K562 (cell line): ENCODE results near the gene TRMT2A. TPM values are rescaled to one million over a fixed set of nuclear protein-coding genes. Genes with fewer than 3 reads are reported as not detected.
A peak's percentile ranks its signal among the peaks of the same experiment; 100 is the strongest.

ENCODE experiments used
- ATF1 ChIP-seq, 2 experiments: fragments of 450-650 bp in 1 of 2; IDR thresholded peaks; 2 replicates each; pipeline ENCODE4 v1.6.1; 2016; ENCODE audit warnings: missing compliant biosample characterization in 1 of 2, missing genetic modification characterization in 1 of 2
- CCNT2 ChIP-seq: IDR thresholded peaks from 2 replicates; pipeline ENCODE4 v1.6.1; 2011; ENCODE audit warnings: borderline replicate concordance, low read depth, mild to moderate bottlenecking, moderate library complexity, mixed read lengths, low read length; ENCODE audit not compliant: insufficient read length; ENCODE audit errors: extremely low read depth
- EP300 ChIP-seq: IDR thresholded peaks from 2 replicates; pipeline ENCODE4 v1.6.1; 2012; ENCODE audit warnings: low read length, improper control_type of control experiment
- FOXK2 ChIP-seq, 2 experiments: fragments of 450-650 bp; IDR thresholded peaks in 1 of 2; conservative IDR thresholded peaks in 1 of 2; 2 replicates each; pipeline ENCODE4 v1.6.1; 2016; ENCODE audit warnings: low read depth in 2 of 2, mild to moderate bottlenecking in 1 of 2
- GATAD2A ChIP-seq: fragments of 450-650 bp; IDR thresholded peaks from 2 replicates; pipeline ENCODE4 v1.6.1; 2017
- HNRNPL ChIP-seq: fragments of 200-400 bp; formaldehyde crosslinking; IDR thresholded peaks from 2 replicates; pipeline ENCODE4 v1.6.1; 2017; ENCODE audit warnings: low read depth, mild to moderate bottlenecking, low read length
- IFI16 ChIP-seq: fragments of 250-450 bp; sonication (Bioruptor Pico); IDR thresholded peaks from 2 replicates; pipeline ENCODE4 v2.1.2; 2022; ENCODE audit warnings: mild to moderate bottlenecking, inconsistent platforms
- MAFF ChIP-seq: IDR thresholded peaks from 2 replicates; pipeline ENCODE4 v1.6.1; 2012; ENCODE audit warnings: low read length, improper control_type of control experiment
- SOX6 ChIP-seq: fragments of 450-650 bp; IDR thresholded peaks from 2 replicates; pipeline ENCODE4 v1.6.1; 2014; ENCODE audit warnings: mild to moderate bottlenecking
- TAF7 ChIP-seq: fragments of 450-650 bp; IDR thresholded peaks from 2 replicates; pipeline ENCODE4 v1.6.1; 2016; ENCODE audit warnings: missing genetic modification characterization, missing compliant biosample characterization
- TEAD1 ChIP-seq, 2 experiments: fragments of 450-650 bp in 1 of 2; sonication (generic) in 1 of 2; formaldehyde crosslinking; IDR thresholded peaks; 2 replicates each; pipeline versions ENCODE4 v1.4.0 to v1.8.0; 2020 to 2022; ENCODE audit warnings: mild to moderate bottlenecking in 2 of 2, missing genetic modification reagents in 1 of 2
- ZFP36 ChIP-seq: fragments of 150-350 bp; IDR thresholded peaks from 2 replicates; pipeline ENCODE4 v1.6.1; 2018; ENCODE audit warnings: low read length, low read depth; ENCODE audit not compliant: partially characterized antibody
- ZKSCAN8 ChIP-seq: fragments of 200-800 bp; sonication (Bioruptor generic); IDR thresholded peaks from 2 replicates; pipeline ENCODE4 v1.6.1; 2016; ENCODE audit warnings: missing genetic modification characterization, missing compliant biosample characterization
- ZNF24 ChIP-seq: fragments of 450-650 bp; IDR thresholded peaks from 2 replicates; pipeline ENCODE4 v1.6.1; 2016
- ZNF263 ChIP-seq: sonication (generic); formaldehyde crosslinking; IDR thresholded peaks from 2 replicates; pipeline ENCODE4 v1.8.0; 2022; ENCODE audit warnings: mild to moderate bottlenecking, missing genetic modification reagents, borderline replicate concordance
- ZNF384 ChIP-seq: IDR thresholded peaks from 2 replicates; pipeline ENCODE4 v1.6.1; 2012; ENCODE audit warnings: low read depth, low read length, improper control_type of control experiment
- ZNF57 ChIP-seq: fragments of 450-650 bp; formaldehyde crosslinking; IDR thresholded peaks from 2 replicates; pipeline ENCODE4 v1.4.0; 2020; ENCODE audit warnings: mild to moderate bottlenecking, moderate library complexity
- polyA plus RNA-seq, 8 experiments: library from polyadenylated mRNA; depleted of rRNA in 4 of 8; stranded (reverse) in 5 of 8; unstranded in 3 of 8; fragments of >200 nt; fragmentation: Nextera tagmentation in 2 of 8; fragmentation: Illumina TruSeq in 1 of 8; extraction: Ambion mirVana in 2 of 8; extraction: Trizol in 1 of 8; gene quantifications; 2 replicates each; pipeline versions ENCODE4 v1.2.1 to v1.2.3, GENCODE V29; 2011 to 2014; ENCODE audit warnings: inconsistent platforms in 1 of 8, missing spikeins in 1 of 8
- total RNA-seq, 7 experiments: library from RNA; depleted of rRNA in 6 of 7; stranded (reverse); fragments of >200 nt in 6 of 7; fragmentation: Illumina TruSeq in 2 of 7; extraction: Trizol in 2 of 7; gene quantifications; 2 replicates each; pipeline versions ENCODE4 v1.2.1 to v1.2.3, GENCODE V29; 2011 to 2021; ENCODE audit warnings: low replicate concordance in 1 of 7
- TF ChIP-seq, protein P1 (sequence below): fragments of 450-650 bp; IDR thresholded peaks from 2 replicates; pipeline ENCODE4 v1.6.1; 2014; ENCODE audit warnings: low read depth, mild to moderate bottlenecking, moderate library complexity, borderline replicate concordance
- TF ChIP-seq, protein P2 (sequence below): fragments of 250-450 bp; sonication (Bioruptor Pico); IDR thresholded peaks from 2 replicates; pipeline ENCODE4 v1.8.0; 2022; ENCODE audit warnings: moderate library complexity, mild to moderate bottlenecking, inconsistent platforms
- TF ChIP-seq, protein P3 (sequence below): fragments of 450-650 bp; formaldehyde crosslinking; IDR thresholded peaks from 2 replicates; pipeline ENCODE4 v1.4.0; 2022; ENCODE audit warnings: mild to moderate bottlenecking, moderate library complexity
- TF ChIP-seq, protein P4 (sequence below): fragments of 450-650 bp; IDR thresholded peaks from 2 replicates; pipeline ENCODE4 v1.7.1; 2018; ENCODE audit warnings: mild to moderate bottlenecking, low read depth; ENCODE audit not compliant: partially characterized antibody

Gene TRMT2A
- total and polyA plus RNA-seq, 9 of the 15 experiments (the other 6 are each of a cell fraction or from before 2014, with no cell fraction given): 1.6 to 265 (median 140) TPM

DNA sequence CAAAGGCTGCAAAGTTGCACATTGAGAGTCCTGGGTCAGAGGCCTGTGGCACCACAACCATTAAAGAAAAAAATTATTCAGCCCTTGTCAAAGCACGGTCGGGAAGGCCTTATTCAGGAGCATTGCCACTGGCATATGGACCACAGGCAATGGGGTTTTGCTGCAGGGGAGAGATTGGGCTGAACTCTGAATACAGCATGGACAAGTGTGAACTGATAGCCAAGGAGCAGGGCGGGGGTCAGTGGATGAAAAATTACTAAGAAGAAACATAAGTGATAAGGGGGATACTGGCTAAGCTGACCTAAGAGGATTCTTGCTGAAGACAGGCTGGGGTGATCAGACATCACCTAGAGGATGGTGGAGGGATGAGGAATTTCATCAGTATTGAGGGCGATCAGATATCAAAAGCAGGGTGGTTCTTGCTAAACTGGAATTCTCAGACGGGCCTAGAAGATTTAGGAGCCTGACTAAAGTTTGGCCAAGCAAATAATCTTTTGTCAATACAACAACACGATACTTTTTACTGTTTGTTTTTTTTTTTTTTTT, 40.3 kb downstream of the TRMT2A start (continued):
- TF ChIP-seq, protein P1, sequence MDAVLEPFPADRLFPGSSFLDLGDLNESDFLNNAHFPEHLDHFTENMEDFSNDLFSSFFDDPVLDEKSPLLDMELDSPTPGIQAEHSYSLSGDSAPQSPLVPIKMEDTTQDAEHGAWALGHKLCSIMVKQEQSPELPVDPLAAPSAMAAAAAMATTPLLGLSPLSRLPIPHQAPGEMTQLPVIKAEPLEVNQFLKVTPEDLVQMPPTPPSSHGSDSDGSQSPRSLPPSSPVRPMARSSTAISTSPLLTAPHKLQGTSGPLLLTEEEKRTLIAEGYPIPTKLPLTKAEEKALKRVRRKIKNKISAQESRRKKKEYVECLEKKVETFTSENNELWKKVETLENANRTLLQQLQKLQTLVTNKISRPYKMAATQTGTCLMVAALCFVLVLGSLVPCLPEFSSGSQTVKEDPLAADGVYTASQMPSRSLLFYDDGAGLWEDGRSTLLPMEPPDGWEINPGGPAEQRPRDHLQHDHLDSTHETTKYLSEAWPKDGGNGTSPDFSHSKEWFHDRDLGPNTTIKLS: no peak
- TF ChIP-seq ZNF263 (CRISPR knock-in tag) (no peak), ATF1 (CRISPR knock-in tag; IDR thresholded peaks at IDR 0.05) (no peak), ATF1 (tag; IDR thresholded peaks at IDR 0.05) (0 out of 2 replicates have a peak, but pooled peaks have one; percentile 27), HNRNPL (peak; percentile 53; the same call in 1 of the 2 replicates), ZNF384 (0 out of 2 replicates have a peak, but pooled peaks have one; percentile 13), FOXK2 (conservative IDR thresholded peaks at IDR 0.05 in 1 of 2, IDR thresholded peaks at IDR 0.05 in 1 of 2; ENCODE audit: low read depth in 2 of 2) (no peak), SOX6 (no peak), MAFF (no peak), ZNF24 (no peak), ZKSCAN8 (CRISPR knock-in tag) (no peak), IFI16 (CRISPR knock-in tag) (peak; percentile 52; the same call in 1 of the 2 replicates), GATAD2A (no peak), ZNF57 (CRISPR knock-in tag) (no peak), EP300 (peak; percentile 61; the same call in 1 of the 2 replicates), ZFP36 (peak; percentile 11), TEAD1 (CRISPR knock-in tag; IDR thresholded peaks at IDR 0.05) (peak in 1 of 2 experiments; percentile 54; a peak in 1 of 4 replicates), CCNT2 (no peak), TAF7 (tag) (peak; percentile 16; the same call in 1 of the 2 replicates)
- TF ChIP-seq, protein P2, sequence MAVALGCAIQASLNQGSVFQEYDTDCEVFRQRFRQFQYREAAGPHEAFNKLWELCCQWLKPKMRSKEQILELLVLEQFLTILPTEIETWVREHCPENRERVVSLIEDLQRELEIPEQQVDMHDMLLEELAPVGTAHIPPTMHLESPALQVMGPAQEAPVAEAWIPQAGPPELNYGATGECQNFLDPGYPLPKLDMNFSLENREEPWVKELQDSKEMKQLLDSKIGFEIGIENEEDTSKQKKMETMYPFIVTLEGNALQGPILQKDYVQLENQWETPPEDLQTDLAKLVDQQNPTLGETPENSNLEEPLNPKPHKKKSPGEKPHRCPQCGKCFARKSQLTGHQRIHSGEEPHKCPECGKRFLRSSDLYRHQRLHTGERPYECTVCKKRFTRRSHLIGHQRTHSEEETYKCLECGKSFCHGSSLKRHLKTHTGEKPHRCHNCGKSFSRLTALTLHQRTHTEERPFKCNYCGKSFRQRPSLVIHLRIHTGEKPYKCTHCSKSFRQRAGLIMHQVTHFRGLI (CRISPR knock-in tag): no peak
- TF ChIP-seq, protein P3, sequence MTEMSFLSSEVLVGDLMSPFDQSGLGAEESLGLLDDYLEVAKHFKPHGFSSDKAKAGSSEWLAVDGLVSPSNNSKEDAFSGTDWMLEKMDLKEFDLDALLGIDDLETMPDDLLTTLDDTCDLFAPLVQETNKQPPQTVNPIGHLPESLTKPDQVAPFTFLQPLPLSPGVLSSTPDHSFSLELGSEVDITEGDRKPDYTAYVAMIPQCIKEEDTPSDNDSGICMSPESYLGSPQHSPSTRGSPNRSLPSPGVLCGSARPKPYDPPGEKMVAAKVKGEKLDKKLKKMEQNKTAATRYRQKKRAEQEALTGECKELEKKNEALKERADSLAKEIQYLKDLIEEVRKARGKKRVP (CRISPR knock-in tag): peak; percentile 35; the same call in 1 of the 2 replicates
- TF ChIP-seq, protein P4, sequence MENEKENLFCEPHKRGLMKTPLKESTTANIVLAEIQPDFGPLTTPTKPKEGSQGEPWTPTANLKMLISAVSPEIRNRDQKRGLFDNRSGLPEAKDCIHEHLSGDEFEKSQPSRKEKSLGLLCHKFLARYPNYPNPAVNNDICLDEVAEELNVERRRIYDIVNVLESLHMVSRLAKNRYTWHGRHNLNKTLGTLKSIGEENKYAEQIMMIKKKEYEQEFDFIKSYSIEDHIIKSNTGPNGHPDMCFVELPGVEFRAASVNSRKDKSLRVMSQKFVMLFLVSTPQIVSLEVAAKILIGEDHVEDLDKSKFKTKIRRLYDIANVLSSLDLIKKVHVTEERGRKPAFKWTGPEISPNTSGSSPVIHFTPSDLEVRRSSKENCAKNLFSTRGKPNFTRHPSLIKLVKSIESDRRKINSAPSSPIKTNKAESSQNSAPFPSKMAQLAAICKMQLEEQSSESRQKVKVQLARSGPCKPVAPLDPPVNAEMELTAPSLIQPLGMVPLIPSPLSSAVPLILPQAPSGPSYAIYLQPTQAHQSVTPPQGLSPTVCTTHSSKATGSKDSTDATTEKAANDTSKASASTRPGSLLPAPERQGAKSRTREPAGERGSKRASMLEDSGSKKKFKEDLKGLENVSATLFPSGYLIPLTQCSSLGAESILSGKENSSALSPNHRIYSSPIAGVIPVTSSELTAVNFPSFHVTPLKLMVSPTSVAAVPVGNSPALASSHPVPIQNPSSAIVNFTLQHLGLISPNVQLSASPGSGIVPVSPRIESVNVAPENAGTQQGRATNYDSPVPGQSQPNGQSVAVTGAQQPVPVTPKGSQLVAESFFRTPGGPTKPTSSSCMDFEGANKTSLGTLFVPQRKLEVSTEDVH: no peak
